D341Med (cell line): ENCODE measurements around the gene CTNNA3.

Source experiments
- DNase-seq: peaks from one replicate; pipeline ENCODE4 v3.0.0; 2012; ENCODE audit warnings: low spot score

CTNNA3 gene

DNA sequence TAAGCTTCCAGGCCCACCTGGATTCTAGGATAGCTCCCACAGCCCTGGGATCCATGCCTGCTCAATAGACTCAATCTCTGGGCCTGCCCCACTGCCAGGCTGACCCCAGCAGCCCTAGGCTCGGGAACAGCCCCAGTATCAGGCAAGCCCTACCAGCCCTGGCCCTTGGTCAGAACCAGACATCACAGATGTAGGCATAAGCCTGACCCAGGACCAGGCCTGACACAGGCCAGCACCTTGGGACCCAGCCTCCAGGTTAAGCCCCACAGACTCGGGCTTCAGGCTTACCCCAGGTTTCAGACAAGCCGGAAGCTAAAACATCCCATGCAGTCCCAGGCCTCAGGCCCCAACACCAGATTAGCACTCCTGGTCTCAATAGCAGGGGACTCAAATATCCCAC lies 1046.4 kb downstream of the CTNNA3 start:
- no peak for DNase-seq

DNA sequence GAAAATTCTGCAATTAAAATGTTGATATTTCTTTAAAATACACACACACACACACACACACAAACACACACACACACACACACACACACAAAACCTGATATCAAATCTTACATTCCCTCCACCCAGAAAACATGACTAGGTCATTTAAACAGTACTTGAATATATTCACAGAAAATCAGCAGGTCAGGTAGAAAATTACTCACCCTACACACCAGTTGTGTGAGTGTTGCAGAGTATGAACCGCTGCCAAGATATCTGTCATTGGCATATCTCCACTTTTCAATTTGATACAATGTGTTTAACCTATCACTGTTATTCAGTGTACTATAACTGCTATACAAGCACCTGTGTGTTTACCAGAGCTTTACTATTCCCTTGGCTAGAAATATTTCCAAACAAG lies 1053.8 kb downstream of the CTNNA3 start:
- DNase-seq: no peak

DNA sequence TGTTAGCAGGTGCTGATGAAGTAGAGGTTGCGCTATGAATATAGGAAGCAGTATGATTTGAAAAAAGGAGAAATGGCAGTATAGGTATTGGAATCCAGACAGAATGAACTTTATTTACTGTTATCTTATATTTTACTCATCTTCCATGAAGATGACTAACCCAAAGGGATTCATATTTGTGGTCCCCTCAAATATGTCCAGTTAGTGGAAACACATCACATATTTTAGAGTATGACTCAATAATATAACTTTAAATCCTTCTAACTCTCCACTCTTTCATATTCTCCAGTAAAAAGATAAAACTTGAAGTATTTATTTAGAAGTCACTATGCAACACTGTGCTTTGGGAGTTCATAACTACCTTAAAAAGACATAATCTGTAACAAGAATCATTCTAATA lies 1056.6 kb downstream of the CTNNA3 start:
- DNase-seq: no peak

DNA sequence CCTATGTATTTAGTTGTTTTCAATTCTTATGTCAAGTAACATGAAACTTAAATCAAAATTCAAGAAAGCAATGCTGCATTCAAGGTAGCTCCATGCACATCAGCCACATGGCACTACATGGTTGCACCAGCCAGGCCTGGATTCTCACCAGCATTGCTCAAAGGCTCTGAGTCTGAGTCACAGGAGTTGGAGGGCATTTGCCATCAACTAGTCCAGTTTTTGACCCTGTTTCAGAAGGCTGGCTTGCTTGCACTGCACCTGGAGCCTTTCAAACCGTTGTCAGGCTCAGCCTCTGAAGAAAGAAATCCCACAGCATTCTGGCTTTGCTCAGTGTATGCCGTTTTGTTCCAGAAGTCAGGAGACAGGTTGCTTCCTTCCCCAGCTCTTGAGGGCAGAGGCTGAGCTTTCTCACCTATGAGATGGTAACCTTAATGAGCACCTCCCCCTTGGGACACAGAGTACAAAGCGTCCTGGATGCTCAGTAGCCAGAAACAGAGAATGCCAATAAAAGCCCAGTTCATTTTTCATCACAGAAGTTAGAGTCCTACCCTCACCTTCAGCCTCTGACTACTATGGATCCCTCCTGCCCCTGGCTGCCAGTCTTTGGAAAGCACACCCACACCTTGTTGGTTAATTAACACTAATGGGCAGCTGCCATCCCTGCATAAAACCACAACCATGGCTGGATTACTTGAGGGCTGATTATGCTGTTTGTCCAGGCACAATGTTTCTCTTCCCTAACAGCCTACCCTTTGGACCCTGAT lies 1058.5 kb downstream of the CTNNA3 start:
- peak; percentile 1 for DNase-seq

DNA sequence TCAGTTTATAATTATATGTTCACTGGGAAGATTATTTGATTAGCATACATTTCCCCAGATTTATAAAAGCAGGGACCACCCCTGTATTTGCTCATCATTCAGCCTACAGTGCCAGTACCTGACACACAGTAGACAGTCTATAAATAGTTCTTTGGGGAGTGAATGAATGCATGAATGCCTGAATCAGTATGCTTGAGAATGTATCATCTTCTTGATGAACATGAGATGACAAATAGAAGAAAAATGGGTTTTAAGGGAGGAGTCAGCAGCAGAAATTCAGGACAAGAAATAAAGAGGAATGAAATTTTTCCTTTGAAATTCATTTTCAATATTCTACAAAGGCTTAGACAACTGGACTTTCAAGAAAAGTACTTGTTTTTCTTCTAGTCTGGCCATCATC lies 1066.0 kb downstream of the CTNNA3 start:
- no peak for DNase-seq

DNA sequence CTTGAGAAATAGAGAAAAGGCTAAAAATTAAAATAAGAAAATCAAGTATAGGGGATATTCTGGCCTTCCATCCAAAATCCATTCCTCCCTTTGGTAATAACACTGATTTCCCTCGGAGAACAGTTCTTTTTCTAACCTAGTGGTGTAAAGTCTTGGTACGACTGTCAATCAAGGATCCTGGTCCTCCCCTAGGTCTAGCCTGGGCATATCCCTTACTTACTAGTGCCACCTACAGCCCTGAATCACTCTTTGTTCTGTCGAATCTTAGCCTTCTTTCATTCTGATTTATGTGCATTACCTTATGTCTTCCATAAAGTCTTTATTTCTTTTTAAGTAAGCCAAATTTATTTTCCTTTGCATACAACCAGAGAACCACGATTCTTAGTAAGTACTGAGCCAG lies 1068.8 kb downstream of the CTNNA3 start:
- peak; percentile 48 for DNase-seq

DNA sequence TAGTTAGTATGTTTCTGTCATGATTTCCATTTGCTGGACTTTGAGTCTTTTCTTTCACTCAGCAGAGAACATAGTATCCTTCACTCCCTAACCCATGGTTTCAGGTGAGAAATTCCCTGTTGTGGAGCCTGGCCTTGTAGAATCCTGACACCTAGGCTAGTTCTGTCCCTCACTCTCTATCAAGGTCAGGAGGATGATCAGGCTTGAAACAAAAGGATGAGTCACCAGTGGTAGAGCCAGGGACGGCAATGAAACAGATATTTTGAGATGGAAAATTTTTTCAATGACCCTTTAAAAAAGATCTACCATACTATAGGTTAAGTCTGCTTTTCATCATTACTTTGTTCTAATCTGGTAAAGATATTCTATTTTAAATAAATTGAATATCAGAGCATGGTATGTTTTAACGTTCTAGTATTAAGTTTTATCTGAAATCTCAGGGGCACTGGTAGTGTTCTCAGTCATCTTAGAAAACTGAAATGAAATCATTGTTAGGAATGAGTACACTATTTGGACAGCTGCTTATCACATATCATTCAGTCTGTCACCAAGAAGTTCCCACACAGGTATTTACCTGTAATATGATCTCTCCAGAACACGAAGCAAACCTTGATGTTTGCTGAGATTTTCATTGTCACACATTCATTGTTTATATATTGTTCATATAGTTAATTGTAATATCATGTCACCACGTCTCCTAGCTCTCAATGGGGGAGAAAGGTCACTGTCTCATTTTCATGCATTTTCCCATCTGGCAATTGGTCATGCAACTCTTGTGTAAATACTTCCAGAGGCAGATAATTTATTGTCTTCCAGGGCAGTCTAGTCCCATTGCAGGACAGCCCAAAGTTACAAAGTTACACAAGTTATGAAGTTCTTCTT lies 1070.0 kb downstream of the CTNNA3 start:
- DNase-seq: no peak

DNA sequence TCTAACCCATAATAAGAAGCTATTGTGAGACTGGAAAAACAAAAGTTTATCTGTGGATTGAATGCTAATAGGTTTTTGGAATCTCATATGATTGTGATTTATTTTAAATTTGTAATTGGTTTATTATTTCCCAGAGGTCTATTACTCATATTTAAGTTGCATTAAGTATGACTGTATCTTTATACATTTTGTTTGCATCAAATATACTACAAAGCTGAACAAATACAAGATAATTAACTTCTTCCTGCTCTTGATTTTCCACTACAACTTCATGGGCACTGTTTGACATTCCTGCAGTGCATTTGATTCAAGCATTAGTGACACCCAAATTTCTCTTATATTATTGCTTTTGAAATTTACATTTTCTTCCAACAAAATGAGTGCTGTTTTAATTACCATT lies 1073.9 kb downstream of the CTNNA3 start:
- DNase-seq: no peak

DNA sequence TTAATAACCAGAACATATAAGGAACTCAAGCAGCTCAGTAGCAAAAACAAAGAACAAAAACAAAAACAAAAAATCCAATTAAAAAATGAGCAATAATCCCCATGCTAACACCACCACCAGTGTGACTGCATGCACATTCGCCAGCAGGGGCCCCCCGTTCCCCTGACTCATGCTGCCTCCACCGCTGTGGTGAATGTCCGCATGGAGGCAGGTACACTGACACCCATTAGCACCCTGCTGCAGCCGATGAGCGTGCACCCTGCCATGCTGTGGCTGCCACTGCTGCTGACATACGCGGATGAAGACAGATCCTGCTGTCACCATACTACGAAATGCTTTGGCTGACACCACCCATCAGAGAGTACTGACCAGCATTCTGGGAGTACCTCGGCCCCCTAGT lies 1091.8 kb downstream of the CTNNA3 start:
- no peak for DNase-seq

DNA sequence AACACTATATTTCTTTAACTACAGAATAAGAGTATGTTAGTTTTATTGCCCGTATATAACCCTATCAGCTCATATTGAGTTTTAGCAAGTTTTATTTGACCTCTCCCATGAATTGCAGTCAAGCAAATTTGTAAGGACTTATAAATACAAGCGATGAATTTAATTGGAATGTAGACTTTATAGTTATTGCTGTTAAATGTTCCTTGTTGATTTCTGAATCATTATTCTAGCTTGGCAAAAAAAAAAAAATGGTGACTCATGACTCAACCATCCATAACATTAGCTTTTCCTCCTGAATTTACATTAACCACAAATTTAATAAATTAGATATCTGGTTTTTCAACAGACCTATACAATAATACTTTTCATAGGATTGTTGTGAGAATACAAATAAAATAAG lies 1104.1 kb downstream of the CTNNA3 start:
- no peak for DNase-seq

DNA sequence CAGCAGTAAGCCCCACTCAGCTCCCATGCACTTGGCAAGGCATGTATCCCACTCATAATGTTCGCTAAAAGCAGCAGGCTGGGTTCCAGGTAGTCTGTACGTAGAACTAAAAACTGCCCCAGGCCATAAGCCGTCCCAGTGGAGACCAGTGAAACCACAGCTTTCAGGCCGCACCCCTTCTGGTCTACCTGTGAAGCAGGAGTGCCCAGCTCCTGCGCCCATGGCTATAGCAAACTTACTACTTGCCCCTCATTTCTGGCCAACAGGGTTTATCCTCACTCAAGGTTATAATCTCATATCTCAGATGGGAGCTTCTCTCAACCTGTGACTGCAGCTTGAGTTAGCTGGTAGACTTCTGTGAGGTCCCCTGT lies 1108.3 kb downstream of the CTNNA3 start:
- no peak for DNase-seq

DNA sequence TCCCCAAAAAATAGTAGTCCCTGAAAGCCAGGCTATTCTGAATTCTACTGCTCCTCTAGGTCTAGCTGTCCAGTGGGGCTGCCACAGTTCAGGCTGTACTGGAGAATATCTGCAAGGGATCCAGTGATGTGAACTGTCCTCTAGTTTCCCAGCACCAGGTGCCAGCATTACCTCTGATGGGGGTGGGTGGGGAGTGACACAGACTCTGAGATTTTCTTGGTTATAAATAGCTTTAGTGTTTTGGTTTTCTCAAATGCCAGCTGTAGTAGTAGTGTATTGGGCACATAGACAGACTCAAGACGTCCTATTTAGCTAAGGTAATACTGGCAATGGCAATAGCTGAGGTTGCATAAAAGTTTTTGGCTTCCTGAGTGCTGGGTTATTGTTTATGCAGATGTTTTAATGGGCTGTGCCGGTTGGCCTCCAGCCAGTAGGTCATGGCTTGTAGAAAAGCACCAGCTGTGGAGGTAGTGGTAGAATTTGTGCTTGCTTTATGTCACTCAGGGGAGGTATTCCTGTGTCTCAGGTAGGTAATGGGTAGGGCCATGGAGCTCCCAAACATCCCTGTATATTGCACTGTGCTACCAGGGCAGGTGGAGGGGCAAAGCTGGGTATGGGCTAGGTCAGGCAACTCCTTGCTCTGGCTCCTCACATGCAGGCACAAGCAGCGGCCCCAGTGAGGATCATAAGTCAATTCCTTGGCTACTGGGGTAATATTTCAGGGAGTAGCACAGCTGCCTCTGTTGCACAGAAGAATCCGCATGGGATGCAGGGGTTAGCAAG lies 1108.9 kb downstream of the CTNNA3 start:
- no peak for DNase-seq

DNA sequence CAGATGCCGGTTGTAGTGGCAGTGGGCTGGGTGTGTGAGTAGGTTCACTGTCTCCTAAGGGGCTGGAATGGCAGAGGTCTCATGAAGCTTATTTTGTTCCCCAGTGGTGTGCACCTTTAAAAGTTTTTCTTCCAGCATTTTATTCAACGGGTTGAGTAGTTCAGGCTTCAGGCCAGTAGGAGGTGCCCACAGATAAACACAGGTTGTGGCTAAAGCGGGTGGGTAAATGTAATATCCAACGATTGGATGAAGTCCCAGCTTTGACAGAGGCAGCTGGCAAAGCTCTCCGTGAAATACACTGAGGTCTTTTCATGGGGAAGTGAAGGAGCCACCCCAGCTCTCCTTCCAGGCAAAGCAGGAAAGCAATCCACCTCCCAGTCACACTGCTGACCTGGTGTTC lies 1109.9 kb downstream of the CTNNA3 start:
- no peak for DNase-seq

DNA sequence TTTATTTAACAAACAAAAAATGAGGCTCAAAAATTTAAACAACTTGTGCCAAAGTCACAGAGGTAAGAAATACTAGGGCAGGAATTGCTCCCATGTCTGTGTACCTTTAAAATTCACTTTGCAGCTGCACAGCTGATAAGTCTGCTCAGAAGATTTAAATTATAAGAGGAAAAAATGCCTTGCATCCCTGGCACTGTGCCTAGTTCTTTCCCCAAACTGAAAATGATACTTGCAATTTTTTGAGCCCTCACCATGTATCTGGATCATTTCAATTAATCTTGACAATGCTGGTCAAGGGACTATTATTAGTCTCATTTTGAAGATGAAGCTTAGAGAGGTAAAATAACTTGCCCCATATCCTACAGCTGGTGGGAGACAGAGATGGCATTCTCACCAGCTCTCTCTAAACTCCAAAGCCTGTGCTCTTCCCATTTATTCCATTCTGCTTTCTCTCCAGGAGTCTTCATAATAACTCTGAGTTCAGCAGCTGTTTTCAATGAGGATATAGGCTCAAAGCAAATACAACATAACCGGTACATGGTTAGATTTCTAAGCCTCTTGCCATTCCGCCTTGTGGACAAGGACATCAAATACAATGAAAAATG lies 1120.6 kb downstream of the CTNNA3 start:
- no peak for DNase-seq

DNA sequence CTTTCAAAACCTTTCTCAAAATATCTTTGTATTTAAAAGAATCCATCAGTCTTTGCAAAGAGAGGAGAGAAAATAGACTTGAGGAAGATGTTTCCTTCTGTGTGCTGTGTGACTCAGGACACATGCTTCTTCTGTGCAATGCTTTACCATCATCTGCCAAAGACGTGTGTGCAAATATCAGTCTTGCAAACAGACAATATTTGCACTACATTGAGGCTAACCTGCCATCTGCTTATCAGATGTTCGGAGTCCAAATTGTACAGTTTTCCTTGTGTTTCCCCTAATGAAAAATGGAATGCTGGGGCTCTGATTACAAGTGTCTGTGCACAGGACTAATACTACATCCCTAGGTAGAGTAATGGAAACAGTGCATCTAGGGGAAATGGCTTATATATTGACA lies 1123.3 kb downstream of the CTNNA3 start:
- DNase-seq: no peak

DNA sequence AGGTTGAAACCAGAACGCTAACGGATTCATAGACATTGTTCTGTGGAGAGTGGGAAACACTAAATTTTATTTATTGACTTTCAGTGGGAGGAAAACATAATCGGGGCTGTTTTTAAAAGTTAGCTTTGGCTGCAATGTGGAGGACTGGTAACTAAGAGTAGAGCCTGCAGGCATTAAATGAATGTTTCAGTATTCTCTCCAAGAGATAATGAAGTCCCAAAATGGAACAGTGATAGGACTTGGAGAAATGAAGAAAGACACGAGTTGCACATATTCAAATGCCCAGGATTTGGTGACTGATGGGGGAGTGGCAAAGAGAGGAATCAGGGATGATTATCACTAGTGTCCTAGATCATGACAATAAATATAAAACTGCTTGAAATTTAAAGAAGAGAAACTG lies 1130.0 kb downstream of the CTNNA3 start:
- no peak for DNase-seq

DNA sequence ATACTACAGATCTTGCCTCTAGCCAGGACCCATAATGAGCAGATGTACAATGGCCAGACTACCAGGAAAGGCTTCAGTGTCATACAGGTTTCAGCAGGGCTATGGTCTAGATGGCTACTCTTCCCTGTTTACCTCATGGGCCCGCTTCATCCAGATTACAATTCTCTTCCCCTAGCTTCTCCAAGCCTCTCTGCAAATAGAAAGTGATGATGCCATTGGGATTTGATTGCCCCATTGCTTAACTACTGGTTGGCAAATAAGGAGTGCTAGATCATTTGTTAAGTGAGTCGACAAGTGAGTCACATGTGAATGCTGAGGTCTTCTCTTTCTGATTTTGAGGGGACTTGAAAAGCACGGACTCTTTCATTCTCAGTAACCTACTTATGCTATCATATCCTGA lies 1131.7 kb downstream of the CTNNA3 start:
- DNase-seq: no peak

DNA sequence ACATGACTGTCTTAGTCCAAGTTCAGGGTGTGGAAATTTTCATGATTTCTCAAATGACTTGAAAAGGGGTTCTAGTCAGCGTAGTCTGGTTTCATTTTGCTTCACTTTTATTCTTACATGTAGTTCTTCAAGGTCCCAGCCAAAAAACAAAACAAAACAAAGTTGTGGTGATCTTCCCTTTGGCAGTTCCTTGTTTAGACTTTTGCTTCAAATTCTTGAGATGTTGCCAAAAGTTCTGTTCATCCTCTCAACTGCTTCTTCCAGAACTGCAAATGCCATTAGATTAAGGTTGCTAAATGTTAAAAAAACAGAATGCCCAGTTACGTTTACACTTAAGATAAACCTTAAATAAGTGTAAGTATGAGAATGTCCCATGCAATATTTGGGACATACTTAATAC lies 1140.9 kb downstream of the CTNNA3 start:
- DNase-seq: no peak

DNA sequence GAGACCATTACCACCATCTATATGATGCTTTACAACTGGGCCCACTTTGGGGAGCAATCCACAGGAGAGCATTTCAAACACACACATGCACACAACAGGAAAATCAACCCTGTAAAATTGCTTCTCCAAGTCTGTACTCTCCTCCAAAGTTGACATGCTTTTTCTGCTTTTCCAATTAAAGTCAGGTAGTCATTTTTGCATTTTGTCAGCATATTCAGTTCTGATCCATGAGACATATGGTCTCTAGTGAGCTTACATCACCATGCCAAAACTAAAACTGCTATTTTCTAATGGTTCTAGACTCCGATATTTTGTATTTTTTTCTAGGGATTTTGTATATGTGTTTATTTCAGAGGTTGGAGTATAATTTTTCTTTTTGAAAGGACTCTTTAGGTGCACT lies 1143.7 kb downstream of the CTNNA3 start:
- DNase-seq: no peak

DNA sequence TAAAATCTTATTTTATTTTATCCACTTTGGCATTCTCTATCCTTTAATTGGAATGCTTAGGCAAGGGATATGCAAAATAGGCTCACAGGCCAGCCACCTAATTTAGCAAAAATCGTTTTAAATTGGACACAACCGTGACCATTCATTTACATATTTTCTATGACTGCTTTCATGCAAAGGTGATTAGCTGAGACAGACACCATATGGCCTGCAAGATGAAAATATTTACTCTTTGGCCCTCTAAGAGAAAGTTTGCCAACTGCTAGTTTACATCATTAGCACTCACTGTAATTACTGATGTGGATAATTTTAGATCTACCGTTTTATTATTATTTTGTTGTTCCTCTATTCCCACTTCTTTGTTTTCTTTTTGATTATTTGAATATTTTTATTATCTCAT lies 1145.6 kb downstream of the CTNNA3 start:
- no peak for DNase-seq

DNA sequence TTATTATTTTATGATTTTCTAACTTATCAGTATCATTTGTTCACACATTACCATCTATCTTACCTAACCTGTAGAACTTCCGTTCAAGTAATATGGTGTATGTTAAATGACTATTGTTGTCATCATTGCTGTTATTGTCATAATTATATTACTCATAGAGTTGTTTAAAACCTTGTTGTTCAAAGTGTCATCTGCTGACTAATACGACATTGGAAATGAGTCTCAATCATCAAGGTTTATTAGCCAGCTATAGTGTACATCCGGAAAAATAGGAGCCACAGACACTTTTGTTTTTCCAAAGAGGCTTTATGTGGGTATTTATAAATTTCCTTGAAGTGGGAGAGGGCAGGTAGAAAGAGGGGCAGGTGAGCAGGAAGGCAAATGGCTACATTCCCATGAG lies 1157.1 kb downstream of the CTNNA3 start:
- no peak for DNase-seq

DNA sequence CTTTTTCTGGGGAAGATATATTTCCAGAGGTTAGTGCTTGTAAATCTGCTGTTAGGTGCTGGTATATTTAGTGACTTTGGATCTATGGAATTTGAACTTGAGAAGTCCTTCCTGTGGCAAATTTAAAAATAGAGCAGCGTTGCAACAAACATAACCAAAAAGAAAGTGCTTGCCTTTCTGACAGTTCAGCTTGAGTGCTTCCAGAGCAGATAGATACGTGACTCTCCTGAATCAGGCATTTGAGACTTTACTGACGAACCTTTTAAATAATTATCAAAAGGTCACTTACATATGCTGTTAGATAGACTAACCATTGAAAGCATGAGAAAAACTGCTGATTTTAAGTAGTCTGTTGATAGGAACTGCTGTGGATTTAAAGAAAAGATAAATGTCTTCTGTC lies 1157.6 kb downstream of the CTNNA3 start:
- DNase-seq: no peak
